ENCODE data around the gene COX7A1.
"Not testable (repeated sequence)": the region's sequence is repeated elsewhere in the genome, so short reads cannot be mapped to it uniquely, and the experiment has no call there.

The COX7A1 gene

DNA sequence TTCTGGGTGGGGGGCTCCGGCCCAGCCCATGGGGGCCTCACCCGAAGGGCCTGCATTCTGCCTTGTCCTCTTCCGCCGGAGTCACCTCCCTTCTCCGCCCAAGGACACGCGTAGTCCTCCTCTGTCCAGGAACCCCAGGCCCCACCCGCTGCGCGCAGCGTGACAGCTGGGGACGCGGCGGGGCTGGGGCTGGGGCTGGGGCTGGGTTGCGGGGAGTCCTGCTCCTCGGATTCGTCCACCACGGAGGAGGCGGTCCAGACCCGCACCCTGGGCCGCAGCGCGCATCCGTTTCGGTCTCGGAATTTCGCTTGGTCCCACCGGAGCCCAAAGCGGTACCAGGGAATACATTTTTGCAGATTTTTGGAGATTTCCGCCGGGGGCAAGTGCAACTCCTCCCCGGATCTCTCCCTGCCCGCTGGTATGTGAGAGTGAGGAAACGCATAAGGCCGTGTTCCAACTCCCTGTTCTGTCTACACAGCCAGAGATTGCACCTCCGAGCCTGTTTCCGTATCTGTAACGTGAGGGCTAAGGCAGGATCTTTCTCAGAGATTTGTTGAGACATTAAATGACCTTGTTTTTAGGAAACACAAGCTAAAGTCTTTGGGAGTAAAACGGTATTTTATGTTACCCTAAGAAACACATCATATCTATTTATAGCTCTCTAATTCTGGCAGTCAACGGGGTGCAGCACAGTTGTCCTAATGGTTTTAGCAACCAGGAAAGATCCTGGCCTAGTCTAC is at the start of gene COX7A1:
COX7A1 (minus strand) TSS at position 96 of the 740 bp plus-strand sequence; CDS start at position 56, 40 bp downstream.
- H3K4me3 ChIP-seq (ENCODE audit: low read depth, low read length) = no peak within 1 kb of the TSS
- no peak for DNase-seq (ENCODE audit: low read depth)
- TF ChIP-seq POLR2A (IDR thresholded peaks at IDR 0.05; ENCODE audit: extremely low read depth, insufficient read length) = no peak
- TF ChIP-seq MYC (IDR thresholded peaks at IDR 0.05; ENCODE audit: low read depth, low read length) = no peak
- TF ChIP-seq, protein P1, sequence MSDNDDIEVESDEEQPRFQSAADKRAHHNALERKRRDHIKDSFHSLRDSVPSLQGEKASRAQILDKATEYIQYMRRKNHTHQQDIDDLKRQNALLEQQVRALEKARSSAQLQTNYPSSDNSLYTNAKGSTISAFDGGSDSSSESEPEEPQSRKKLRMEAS (IDR thresholded peaks at IDR 0.05; ENCODE audit: low read depth, low read length) = no peak

DNA sequence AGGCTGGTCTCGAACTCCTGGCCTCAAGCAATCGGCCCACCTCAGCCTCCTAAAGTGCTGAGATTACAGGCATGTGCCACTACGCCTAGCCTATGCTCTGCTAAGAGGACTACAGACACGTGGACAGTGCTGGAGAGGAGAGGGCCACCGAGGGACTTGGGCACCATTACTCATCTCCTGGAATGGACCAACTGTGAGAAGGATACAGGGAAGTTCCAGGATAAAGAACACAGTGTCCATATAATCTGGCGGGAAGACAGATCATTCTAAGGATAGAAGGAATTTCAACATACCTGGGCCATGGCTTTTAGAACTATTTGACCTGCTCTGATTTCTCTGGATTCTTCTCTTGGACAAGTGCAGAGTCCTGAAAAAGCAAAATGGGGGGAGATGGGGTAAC is 49.4 kb upstream of the COX7A1 start:
- TF ChIP-seq, protein P1 (IDR thresholded peaks at IDR 0.05; ENCODE audit: low read depth, low read length) = no peak
- TF ChIP-seq POLR2A (IDR thresholded peaks at IDR 0.05; ENCODE audit: extremely low read depth, insufficient read length) (no peak), MYC (IDR thresholded peaks at IDR 0.05; ENCODE audit: low read depth, low read length) (no peak)
- TF ChIP-seq, protein P2, sequence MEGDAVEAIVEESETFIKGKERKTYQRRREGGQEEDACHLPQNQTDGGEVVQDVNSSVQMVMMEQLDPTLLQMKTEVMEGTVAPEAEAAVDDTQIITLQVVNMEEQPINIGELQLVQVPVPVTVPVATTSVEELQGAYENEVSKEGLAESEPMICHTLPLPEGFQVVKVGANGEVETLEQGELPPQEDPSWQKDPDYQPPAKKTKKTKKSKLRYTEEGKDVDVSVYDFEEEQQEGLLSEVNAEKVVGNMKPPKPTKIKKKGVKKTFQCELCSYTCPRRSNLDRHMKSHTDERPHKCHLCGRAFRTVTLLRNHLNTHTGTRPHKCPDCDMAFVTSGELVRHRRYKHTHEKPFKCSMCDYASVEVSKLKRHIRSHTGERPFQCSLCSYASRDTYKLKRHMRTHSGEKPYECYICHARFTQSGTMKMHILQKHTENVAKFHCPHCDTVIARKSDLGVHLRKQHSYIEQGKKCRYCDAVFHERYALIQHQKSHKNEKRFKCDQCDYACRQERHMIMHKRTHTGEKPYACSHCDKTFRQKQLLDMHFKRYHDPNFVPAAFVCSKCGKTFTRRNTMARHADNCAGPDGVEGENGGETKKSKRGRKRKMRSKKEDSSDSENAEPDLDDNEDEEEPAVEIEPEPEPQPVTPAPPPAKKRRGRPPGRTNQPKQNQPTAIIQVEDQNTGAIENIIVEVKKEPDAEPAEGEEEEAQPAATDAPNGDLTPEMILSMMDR (IDR thresholded peaks at IDR 0.05; ENCODE audit: low read depth, low read length) = no peak
- H3K4me3 ChIP-seq (ENCODE audit: low read depth, low read length) = no peak overlapping the region
- DNase-seq (ENCODE audit: low read depth) = no peak

DNA sequence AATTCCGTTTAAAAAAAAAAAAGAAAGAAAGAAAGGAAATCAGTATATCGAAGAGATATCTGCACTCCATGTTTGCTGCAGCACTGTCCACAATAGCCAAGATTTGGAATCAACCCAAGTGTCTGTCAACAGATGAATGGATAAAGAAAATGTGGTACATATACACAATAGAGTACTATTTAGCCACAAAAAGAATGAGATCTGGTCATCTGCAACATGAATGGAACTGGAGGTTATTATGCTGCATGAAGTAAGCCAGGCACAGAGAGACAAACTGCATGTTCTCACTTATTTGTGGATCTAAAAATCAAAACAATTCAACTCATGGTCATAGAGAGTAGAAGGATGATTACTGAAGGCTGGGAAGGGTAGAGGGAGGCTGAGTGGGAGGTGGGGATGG is 45.9 kb upstream of the COX7A1 start:
- H3K4me3 ChIP-seq (ENCODE audit: low read depth, low read length) = no peak overlapping the region
- TF ChIP-seq, protein P1 (IDR thresholded peaks at IDR 0.05; ENCODE audit: low read depth, low read length) = no peak
- TF ChIP-seq MYC (IDR thresholded peaks at IDR 0.05; ENCODE audit: low read depth, low read length) = no peak
- TF ChIP-seq POLR2A (IDR thresholded peaks at IDR 0.05; ENCODE audit: extremely low read depth, insufficient read length) = no peak
- TF ChIP-seq, protein P2 (IDR thresholded peaks at IDR 0.05; ENCODE audit: low read depth, low read length) = no peak
- no peak for DNase-seq (ENCODE audit: low read depth)

DNA sequence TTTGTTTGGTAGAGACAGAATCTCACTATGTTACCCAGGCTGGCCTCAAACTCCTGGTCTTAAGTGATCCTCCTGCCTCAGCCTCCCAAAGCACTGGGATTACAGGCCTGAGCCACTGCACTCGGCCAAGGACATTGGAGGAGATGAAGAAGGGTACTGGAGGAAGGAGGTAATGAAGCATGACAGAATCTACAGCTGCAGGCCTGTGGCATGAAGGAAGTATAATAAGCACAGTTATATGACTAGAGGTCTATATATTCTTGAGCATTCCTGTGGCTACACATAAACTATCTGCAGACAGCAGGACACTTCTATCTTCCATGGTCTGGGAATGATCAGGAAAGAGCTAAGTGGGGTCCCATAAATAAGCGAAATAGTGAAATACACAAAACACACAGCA is 44.0 kb upstream of the COX7A1 start:
- TF ChIP-seq, protein P2 (IDR thresholded peaks at IDR 0.05; ENCODE audit: low read depth, low read length) = no peak
- TF ChIP-seq, protein P1 (IDR thresholded peaks at IDR 0.05; ENCODE audit: low read depth, low read length) = no peak
- TF ChIP-seq POLR2A (IDR thresholded peaks at IDR 0.05; ENCODE audit: extremely low read depth, insufficient read length) (no peak), MYC (IDR thresholded peaks at IDR 0.05; ENCODE audit: low read depth, low read length) (no peak)
- H3K4me3 ChIP-seq (ENCODE audit: low read depth, low read length) = no peak overlapping the region
- no peak for DNase-seq (ENCODE audit: low read depth)

DNA sequence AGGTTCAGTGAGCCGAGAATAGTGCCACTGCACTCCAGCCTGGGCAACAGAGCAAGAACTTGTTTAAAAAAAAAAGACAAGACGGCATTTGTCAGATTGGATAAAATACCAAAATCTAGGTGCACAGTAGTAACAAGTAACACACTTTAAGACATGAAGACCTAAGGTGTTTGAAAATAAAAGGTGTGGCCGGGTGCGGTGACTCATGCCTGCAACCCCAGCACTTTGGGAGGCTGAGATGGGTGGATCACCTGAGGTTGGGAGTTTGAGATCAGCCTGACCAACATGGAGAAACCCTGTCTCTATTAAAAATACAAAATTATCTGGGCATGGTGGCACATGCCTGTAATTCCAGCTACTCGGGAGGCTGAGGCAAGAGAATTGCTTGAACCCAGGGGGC is 34.5 kb upstream of the COX7A1 start:
- not testable (repeated sequence) for H3K4me3 ChIP-seq (ENCODE audit: low read depth, low read length); DNase-seq (ENCODE audit: low read depth)

DNA sequence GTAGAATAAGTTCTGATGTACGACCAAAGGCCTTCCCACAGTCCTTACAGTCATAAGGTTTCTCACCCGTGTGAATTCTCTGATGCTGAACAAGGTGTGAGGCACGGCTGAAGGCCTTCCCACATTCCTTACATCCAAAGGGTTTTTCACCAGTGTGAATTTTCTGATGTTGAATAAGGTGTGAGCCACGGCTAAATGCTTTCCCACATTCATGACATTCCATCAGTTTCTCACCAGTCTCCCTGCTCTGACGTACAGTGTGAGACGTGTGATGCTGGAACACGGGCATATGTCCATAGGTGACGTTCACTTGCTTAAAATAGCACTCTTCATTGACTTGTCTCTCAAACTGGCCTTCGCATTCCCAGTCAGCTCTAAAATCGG is 31.0 kb upstream of the COX7A1 start:
- TF ChIP-seq POLR2A (IDR thresholded peaks at IDR 0.05; ENCODE audit: extremely low read depth, insufficient read length) = no peak
- TF ChIP-seq, protein P1 (IDR thresholded peaks at IDR 0.05; ENCODE audit: low read depth, low read length) = no peak
- no peak overlapping the region for H3K4me3 ChIP-seq (ENCODE audit: low read depth, low read length)
- no peak for DNase-seq (ENCODE audit: low read depth)

DNA sequence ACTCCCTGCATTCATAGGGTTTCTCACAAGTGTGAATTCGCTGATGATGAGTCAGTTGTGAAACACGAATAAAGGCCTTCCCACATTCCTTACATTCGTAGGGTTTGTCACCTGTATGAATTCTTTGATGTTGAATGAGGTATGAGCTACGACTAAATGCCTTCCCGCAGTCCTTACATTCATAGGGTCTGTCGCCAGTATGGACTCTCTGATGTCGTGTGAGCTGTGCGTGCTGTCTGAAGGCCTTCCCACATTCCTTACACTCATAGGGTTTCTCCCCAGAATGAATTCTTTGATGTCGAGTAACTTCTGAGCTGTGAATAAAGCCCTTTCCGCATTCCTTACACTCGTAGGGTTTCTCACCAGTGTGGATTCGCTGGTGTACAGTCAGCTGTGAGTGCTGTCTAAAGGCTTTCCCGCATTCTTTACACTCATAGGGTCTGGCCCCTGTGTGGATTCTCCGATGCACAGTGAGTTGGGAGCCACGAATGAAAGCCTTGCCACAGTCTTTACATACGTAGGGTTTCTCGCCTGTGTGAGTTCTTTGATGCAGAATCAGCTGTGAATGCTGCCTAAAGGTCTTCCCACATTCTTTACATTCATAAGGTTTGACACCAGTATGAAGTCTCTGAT is 30.5 kb upstream of the COX7A1 start:
- no peak overlapping the region for H3K4me3 ChIP-seq (ENCODE audit: low read depth, low read length)
- TF ChIP-seq, protein P2 (IDR thresholded peaks at IDR 0.05; ENCODE audit: low read depth, low read length) = no peak
- TF ChIP-seq POLR2A (IDR thresholded peaks at IDR 0.05; ENCODE audit: extremely low read depth, insufficient read length) (no peak), MYC (IDR thresholded peaks at IDR 0.05; ENCODE audit: low read depth, low read length) (no peak)
- TF ChIP-seq, protein P1 (IDR thresholded peaks at IDR 0.05; ENCODE audit: low read depth, low read length) = no peak
- no peak for DNase-seq (ENCODE audit: low read depth)

DNA sequence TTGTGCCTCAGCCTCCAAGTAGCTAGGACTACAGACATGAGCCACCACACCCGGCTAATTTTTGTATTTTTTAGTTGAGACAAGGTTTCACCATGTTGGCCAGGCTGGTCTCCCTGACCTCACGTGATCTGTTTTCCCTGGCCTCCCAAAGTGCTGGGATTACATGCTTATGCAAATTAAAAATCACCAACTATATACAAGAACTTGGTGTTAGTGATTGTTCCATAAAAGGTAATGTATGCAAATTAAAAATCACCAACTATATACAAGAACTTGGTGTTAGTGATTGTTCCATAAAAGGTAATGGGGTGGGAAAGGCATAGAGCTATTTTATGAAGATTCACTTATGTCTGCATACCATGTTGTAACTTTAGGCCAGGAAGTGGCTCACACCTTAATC is 26.8 kb upstream of the COX7A1 start:
- not testable (repeated sequence) for H3K4me3 ChIP-seq (ENCODE audit: low read depth, low read length); DNase-seq (ENCODE audit: low read depth)

DNA sequence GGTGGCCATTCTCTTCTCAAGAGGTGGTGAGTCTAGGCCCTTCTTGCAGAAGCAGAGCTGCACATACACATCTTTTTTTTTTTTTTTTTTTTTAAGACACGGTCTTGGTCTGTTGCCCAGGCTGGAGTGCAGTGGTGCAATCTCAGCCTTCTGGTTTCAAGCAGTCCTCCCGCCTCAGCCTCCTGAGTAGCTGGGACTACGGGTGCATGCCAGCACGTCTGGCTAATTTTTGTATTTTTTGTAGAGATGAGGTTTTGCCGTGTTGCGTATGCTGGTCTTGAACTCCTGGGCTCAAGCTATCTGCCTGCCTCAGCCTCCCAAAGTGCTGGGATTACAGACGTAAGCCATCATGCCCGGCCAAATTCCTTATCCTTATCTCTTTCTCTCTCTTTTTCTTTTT is 21.6 kb upstream of the COX7A1 start:
- not testable (repeated sequence) for DNase-seq (ENCODE audit: low read depth); H3K4me3 ChIP-seq (ENCODE audit: low read depth, low read length)
